GM23248 (cell line): ENCODE results near the gene SNX32.

Experiments used
- EZH2 ChIP-seq: fragments of 200-600 bp; sonication (generic); IDR thresholded peaks from 2 replicates; pipeline ENCODE4 v1.6.1; 2018; ENCODE audit warnings: antibody characterized with exemption, mild to moderate bottlenecking; ENCODE audit not compliant: insufficient read depth, poor library complexity, severe bottlenecking
- EZH2phosphoT487 ChIP-seq: fragments of 200-600 bp; sonication (generic); IDR thresholded peaks from 2 replicates; pipeline ENCODE4 v1.6.1; 2018; ENCODE audit warnings: antibody characterized with exemption, moderate library complexity, mild to moderate bottlenecking, low read depth; ENCODE audit not compliant: insufficient read depth

- no peak for TF ChIP-seq EZH2phosphoT487
- TF ChIP-seq EZH2, result no peak
Observed at GRCh38 chr11:65790104-65790901, 43.5 kb upstream of the SNX32 start.
